Skin epidermis (tissue), 12 donors: ENCODE results near the gene ELP5.

Experiments used
- H3K27ac ChIP-seq, 21 experiments: fragments of 200-600 bp; sonication (generic) in 11 of 21; one replicate each; pipeline ENCODE4 v1.5.0; 2020; ENCODE audit warnings: mild to moderate bottlenecking in 3 of 21, inconsistent platforms in 2 of 21, moderate library complexity in 2 of 21
- H3K4me3 ChIP-seq, 7 experiments: fragments of 200-600 bp; sonication (generic) in 2 of 7; one replicate each; pipeline ENCODE4 v1.5.0; 2020; ENCODE audit warnings: inconsistent platforms in 2 of 7, mild to moderate bottlenecking in 2 of 7, moderate library complexity in 1 of 7

ELP5 gene, protein sequence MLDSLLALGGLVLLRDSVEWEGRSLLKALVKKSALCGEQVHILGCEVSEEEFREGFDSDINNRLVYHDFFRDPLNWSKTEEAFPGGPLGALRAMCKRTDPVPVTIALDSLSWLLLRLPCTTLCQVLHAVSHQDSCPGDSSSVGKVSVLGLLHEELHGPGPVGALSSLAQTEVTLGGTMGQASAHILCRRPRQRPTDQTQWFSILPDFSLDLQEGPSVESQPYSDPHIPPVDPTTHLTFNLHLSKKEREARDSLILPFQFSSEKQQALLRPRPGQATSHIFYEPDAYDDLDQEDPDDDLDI

DNA sequence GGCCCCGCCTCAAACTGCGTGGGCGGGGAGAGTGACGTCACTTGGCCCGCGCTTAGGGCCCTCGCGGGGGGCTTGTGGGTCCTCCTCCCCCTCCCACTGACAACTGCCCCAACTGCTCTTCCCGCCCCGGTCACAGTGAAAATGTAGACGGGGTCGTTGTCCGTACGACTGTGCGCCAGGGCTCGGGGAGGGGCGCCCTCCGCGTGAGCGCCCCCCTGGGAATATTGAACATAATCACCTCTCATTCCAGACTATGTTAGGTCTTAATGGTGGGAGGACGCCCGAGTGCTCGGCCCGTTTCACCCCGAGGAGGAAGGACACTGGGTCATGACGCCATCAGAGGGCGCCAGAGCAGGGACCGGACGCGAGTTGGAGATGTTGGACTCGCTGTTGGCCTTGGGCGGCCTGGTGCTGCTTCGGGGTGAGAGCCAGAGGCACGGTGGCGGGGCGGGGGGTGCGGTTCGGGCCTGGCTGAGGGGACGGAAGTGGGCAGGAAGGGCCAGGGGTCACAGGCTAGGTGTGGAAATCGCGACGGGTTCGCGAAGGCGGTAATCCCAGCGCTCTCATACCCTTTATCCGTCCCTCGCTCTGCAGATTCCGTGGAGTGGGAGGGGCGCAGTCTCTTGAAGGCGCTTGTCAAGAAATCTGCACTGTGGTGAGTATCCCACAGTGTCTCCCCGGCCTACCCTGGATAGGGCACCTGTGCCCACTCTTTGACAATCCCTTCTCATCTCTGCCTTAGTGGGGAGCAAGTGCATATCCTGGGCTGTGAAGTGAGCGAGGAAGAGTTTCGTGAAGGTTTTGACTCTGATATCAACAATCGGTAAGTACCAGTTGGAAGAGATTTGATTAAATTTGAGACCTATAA, at the start of gene ELP5:
Gene ELP5, plus strand, starts transcription at position 40 of the 868 bp plus-strand sequence. Its CDS starts 336 bp downstream, at position 376.
- peak within 1 kb of the TSS; percentile 85 to 100 (median 98) for H3K27ac ChIP-seq

DNA sequence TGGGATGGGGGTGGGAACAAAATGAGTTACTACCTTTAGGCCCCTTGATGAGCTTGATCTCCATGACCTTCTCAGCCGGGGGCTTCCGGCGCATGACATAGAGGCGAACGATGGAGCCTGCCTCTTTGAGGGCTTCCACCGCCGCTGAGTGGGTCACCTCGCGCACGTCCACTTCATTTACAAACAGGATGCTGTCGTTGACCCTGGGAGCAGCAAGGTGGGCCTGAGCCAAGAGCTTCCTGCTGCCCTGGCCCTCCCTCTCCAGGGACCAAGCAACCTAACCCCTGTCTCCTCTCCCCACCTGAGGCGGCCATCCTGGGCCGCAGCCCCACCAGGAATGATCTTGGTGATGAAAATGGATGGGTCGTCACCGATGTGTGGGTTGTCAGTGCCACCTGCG, 48.6 kb upstream of the ELP5 start:
- no peak overlapping the region for H3K4me3 ChIP-seq
- H3K27ac ChIP-seq = no peak overlapping the region

More for the DNA sequence above, at the start of gene ELP5:
- H3K4me3 ChIP-seq = peak within 1 kb of the TSS; percentile 66 to 99 (median 89)

- peak overlapping the region in 16 of 21 experiments; percentile 33 to 80 (median 58) for H3K27ac ChIP-seq
- peak overlapping the region; percentile 31 to 42 (median 34) for H3K4me3 ChIP-seq
Observed at GRCh38 chr17:7204336-7204735, 47.7 kb upstream of the ELP5 start.

DNA sequence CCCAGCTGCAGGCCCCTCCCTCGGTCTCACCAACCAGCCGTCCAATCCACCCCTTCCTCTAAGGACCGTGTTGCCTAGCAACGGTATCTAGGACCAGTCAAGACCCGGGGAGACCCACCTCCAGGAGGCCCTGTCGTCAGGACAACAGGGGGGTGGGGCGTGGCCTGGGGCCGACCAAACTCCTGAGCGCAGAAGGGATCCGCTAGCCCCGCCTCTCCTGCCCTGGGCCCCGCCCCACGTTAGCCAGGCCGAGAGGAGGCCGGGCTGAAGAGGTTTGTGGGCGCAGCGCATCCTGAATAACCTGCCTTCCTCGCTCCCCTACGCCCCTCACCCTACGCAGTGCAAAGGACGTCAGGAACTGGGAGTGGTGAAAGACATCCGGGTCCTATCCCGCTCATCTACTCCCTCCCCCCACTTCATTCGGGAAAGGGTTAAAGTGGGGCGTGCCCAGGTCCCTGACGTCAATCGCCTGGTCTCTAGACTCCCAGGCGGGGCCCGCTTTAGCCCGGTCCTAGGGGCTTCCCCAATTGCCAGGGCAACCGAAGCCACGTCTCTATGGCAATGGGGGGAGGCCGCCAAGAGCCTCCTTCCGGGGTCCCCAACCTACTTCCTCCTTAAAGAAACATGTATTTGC, 47.1 kb upstream of the ELP5 start:
- Histone ChIP-seq H3K4me3 (peak overlapping the region; percentile 31 to 42 (median 34)), H3K27ac (peak overlapping the region in 19 of 21 experiments; percentile 22 to 80 (median 56))

DNA sequence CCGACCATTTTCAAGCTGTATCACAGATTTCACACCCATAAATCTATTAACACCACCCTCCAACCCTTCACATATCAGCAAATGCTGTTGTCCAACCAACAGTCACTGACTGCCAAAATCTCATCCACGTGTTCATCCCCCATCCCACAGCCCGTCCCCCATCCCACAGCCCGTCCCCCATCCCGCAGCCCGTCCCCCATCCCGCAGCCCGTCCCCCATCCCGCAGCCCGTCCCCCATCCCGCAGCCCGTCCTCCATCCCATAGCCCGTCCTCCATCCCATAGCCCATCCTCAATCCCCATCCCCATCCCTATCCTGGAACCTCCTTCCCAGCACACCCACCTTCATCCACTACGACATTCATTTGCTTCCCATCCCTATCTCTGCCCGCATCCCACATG, 46.5 kb upstream of the ELP5 start:
- Histone ChIP-seq H3K27ac (peak overlapping the region in 16 of 21 experiments; percentile 39 to 80 (median 64)), H3K4me3 (peak overlapping the region in 6 of 7 experiments; percentile 33 to 42 (median 35))

DNA sequence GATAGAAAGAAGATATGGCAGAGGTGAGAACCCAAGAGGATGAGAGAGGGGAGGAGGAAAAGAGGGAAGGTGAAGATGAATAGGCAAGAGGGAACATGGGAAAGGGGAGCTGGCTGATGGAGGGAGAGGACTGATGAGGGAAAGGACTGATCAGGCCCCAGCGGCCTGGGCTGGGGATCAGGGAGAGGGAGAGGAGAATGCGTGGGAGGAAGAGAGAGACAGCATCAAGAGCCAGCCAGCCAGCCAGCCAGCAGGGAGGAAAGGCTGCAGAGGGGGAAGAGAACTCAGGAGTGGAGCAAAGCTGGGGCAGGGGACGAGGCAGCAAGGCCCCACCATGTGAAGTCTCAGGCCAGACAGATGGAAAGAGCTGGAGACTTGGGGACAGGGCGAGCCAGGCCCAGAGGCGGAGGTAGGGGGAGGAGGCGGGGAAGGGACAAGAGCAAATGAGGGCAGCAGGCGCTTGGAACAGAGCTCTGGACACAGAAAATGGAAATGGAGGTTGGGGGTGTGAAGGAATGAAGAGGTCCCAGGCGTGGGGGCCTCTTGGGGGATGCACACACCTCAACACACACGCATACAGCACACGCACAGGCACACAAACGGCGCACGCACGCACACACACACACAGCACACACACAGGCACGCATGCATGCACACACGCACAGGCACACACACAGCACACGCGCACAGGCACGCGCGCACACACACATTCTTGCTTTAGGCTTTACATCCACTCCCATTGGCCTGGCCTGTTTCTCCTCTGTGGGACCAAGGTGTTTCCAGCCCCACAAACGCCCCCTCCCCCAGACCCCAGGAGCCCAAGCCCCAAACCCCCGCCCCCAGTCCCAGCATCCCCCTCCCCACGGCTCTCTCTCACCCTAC, 44.7 kb upstream of the ELP5 start:
- H3K27ac ChIP-seq = peak overlapping the region in 1 of 21 experiments; percentile 78

GRCh38 chr17:7208027-7208571, 43.9 kb upstream of the ELP5 start:
- Histone ChIP-seq H3K4me3 (no peak overlapping the region), H3K27ac (no peak overlapping the region)

More for the DNA sequence above, 44.7 kb upstream of the ELP5 start:
- H3K4me3 ChIP-seq = no peak overlapping the region

- H3K27ac ChIP-seq = no peak overlapping the region
- no peak overlapping the region for H3K4me3 ChIP-seq
Observed at GRCh38 chr17:7208754-7209460, 43.1 kb upstream of the ELP5 start.

DNA sequence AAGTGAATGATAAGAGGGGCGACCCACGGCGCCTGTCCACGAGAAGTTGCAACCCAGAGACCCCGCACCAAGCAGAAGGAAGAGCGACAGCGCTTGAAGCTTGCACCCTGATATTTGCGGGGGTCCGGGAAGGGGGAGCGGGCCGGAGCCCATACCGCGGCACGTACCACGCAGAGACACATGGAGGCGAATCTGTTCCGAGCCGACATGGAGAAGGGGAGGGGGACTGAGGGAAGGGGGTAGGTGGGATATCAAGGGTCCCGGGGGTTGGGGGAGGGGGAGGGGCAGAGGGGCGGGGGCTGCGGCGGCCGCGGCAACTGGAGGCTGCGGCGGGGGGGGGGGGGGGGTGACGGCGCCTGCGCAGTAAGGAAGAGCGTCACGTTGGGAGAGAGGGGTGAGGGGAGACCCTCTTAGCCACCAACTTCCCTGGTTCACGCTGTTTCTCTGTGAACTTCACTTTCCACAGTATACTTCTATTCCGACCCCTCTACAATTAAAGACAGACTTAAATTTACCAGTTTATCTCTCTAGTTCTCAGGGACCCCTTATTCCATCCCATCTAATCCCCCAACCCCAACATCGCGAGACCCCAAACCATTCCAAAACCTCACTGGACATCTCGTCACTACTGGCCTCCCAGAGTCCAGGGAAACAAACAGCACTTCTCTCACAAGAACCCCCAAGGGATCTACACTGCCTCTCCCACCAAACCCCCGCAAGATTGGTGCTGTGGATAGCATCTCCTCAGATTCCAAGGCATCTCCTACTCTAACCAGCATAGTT, 40.3 kb upstream of the ELP5 start:
- no peak overlapping the region for H3K27ac ChIP-seq
- H3K4me3 ChIP-seq = no peak overlapping the region

DNA sequence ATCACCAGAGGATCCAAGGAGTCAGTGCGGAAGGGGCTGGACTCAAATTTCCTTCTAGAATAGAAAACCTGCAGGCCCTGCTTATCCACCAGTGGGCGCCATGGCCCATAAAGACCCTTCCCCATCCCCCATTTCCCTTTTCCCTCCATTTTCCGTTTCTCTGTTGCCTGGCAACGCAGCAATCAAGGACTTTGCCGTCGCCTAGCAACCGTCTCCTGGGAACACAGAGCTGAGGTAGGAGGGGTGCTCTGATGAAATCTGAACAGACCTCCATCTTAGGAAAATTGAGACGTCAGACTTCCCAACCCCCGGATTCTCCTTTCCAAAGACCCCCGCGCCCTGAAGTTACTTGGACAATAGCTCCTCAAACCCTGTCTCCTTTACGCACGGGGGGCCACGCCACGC, 38.1 kb upstream of the ELP5 start:
- H3K27ac ChIP-seq = peak overlapping the region in 13 of 21 experiments; percentile 4 to 77 (median 71)
- peak overlapping the region; percentile 28 to 46 (median 36) for H3K4me3 ChIP-seq

GRCh38 chr17:7214300-7215135, 37.5 kb upstream of the ELP5 start:
- Histone ChIP-seq H3K4me3 (peak overlapping the region; percentile 28 to 46 (median 36)), H3K27ac (peak overlapping the region in 18 of 21 experiments; percentile 4 to 77 (median 64))

- peak overlapping the region in 5 of 7 experiments; percentile 28 to 46 (median 38) for H3K4me3 ChIP-seq
Observed at GRCh38 chr17:7215136-7215638, 36.8 kb upstream of the ELP5 start.

GRCh38 chr17:7215652-7216180, 36.3 kb upstream of the ELP5 start:
- H3K27ac ChIP-seq = peak overlapping the region in 16 of 21 experiments; percentile 19 to 79 (median 50)
- H3K4me3 ChIP-seq = no peak overlapping the region

More at GRCh38 chr17:7215136-7215638, 36.8 kb upstream of the ELP5 start:
- H3K27ac ChIP-seq = peak overlapping the region in 15 of 21 experiments; percentile 19 to 79 (median 63)

DNA sequence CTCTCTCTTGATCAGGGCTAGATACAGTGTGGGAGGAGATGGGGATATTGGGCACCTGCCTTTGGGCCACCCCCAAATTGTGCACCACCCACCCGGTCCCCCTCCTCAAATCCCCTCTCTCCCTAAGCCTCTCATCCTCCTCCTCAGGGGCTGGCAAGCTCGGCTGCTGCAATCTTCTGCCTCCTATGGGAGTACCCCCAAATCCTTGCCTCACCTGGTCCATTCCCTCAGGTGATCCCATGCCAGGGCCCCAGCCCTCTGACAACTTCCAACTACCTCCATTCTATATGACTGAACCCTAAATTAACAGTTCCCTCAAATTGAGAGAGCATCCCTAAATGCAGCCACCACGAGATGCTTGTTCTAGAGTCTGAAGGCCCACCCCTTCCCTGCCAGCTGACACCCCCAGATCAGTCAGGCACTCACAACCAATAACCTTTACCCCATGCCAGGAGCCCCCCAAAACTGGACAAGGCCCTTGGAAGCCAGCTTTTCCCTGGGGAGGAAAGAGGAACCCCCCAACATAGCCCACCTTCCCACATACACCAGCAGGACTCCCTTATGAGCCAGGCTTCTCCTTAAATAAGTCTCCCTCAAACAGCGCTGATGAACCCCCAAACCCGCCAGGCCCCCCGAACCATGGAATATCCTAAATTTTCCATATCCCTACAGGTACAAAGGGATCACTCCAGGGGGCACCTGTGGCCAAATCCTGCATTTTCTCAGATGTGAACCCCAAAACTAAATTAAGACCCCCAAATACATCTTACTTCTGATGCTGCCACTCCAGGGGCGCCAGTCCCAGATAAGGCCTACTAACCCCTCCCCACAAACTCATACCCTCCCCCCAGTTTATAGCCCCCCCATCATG, 35.5 kb upstream of the ELP5 start:
- peak overlapping the region in 20 of 21 experiments; percentile 8 to 97 (median 74) for H3K27ac ChIP-seq
- peak overlapping the region; percentile 24 to 40 (median 38) for H3K4me3 ChIP-seq
